ENCODE measurements around the gene PSTPIP1. TPM values are rescaled to one million over a fixed set of nuclear protein-coding genes. Genes with fewer than 3 reads are reported as not detected.

PSTPIP1 gene
- total and polyA plus RNA-seq, 2 experiments from 2014 or later = not detected

DNA sequence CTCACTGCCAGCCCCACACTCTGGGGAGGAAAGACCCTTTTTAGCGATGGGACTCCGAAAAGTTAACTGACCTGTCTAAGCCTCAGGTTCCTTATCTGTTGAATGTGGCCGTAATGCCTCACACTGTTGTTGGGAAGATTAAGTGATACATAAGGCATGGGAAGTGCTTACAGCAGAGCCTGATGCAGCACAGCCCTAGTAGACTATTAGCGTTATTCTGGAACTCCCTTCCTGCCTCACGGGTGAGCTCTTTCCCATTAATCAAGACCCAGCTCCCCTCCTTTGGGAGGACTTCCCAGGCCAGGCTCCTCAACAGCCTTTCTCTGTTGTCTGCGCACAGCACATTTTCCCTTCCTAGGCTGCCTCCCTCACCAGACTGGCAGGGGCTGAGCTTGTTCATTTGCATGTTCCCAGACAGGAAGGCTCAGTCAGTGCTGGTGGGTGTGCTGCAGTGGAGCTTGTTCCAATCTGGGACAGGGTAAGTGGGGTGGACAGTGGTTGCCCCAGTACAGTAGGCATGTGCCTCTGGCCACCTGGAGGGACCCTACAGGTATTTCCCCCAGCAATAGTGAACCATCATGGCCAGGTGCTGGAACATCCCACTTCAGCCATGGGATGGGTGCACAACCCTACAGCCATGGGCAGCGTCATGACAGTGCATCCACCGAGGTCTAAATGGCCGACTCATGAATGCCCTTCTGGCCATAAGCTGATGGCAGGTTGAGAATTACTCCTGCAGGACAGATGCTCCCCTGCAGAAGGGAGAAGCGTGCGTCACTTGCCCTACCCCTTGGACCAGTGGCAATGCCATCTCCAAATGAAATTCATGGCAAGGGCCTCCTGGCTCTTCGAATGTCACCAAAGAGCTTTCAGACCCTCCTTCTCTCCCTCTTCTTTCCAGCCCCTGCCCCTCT lies 5.8 kb upstream of the PSTPIP1 start:
- H3K9me3 ChIP-seq (ENCODE audit: low read depth) = no peaks in the 10 kb centered on the region
- no peaks in the 10 kb centered on the region for H3K36me3 ChIP-seq (replicated peaks; ENCODE audit: insufficient read depth, low read depth)
- no peak overlapping the region for H2AFZ ChIP-seq
- H3K4me2 ChIP-seq = no peak overlapping the region
- no peaks in the 10 kb centered on the region for H3K79me2 ChIP-seq
- H3K4me1 ChIP-seq (ENCODE audit: insufficient read depth) = no peaks in the 10 kb centered on the region
- no peaks in the 10 kb centered on the region for H4K20me1 ChIP-seq (ENCODE audit: insufficient read depth, poor library complexity, severe bottlenecking)
- no peak overlapping the region for H3K27ac ChIP-seq
- TF ChIP-seq EZH2phosphoT487 (IDR thresholded peaks at IDR 0.05; ENCODE audit: low read depth, severe bottlenecking, unreplicated experiment) = no peak
- TF ChIP-seq EZH2 (IDR thresholded peaks at IDR 0.05; ENCODE audit: borderline replicate concordance) = no peak
- TF ChIP-seq, protein P1, sequence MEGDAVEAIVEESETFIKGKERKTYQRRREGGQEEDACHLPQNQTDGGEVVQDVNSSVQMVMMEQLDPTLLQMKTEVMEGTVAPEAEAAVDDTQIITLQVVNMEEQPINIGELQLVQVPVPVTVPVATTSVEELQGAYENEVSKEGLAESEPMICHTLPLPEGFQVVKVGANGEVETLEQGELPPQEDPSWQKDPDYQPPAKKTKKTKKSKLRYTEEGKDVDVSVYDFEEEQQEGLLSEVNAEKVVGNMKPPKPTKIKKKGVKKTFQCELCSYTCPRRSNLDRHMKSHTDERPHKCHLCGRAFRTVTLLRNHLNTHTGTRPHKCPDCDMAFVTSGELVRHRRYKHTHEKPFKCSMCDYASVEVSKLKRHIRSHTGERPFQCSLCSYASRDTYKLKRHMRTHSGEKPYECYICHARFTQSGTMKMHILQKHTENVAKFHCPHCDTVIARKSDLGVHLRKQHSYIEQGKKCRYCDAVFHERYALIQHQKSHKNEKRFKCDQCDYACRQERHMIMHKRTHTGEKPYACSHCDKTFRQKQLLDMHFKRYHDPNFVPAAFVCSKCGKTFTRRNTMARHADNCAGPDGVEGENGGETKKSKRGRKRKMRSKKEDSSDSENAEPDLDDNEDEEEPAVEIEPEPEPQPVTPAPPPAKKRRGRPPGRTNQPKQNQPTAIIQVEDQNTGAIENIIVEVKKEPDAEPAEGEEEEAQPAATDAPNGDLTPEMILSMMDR (IDR thresholded peaks at IDR 0.05; ENCODE audit: poor library complexity) = no peak
- DNase-seq (ENCODE audit: low spot score) = no peak
- H3K9me2 ChIP-seq (replicated peaks; ENCODE audit: insufficient read depth) = no peaks in the 10 kb centered on the region
- no peaks in the 10 kb centered on the region for H3K27me3 ChIP-seq
- H3K4me3 ChIP-seq = no peak overlapping the region
- WGBS (ENCODE audit: low lambda C conversion rate, missing lambda C conversion rate) = 75% methylated on average over 12 of the region's 12 CpGs

DNA sequence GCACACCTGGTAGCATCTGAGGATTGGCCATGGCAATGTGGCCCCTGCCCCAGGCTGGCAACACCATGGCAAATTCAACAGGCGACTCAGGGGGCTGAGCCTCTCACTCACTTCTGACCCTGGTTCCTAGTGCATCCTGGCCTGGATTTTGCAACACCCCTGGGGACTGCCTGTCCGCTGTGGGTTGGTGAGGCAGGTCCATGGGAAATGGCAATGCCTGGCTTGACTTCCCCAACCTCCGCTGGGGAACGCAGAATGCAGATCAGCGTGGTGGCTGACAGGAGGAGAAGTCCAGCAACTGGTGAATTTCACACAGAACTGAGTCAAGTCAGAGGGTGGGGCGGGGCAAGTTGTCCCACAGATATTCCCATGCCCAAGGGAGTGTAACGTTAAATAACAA lies 3.9 kb upstream of the PSTPIP1 start:
- 84% methylated on average over 7 of the region's 7 CpGs for WGBS (ENCODE audit: low lambda C conversion rate, missing lambda C conversion rate)
- Histone ChIP-seq H3K27me3 (no peaks in the 10 kb centered on the region), H4K20me1 (ENCODE audit: insufficient read depth, poor library complexity, severe bottlenecking) (no peaks in the 10 kb centered on the region), H3K4me1 (ENCODE audit: insufficient read depth) (no peaks in the 10 kb centered on the region), H3K4me3 (no peak overlapping the region), H3K27ac (no peak overlapping the region), H3K4me2 (no peak overlapping the region), H2AFZ (no peak overlapping the region), H3K79me2 (no peaks in the 10 kb centered on the region), H3K36me3 (replicated peaks; ENCODE audit: insufficient read depth, low read depth) (no peaks in the 10 kb centered on the region), H3K9me2 (replicated peaks; ENCODE audit: insufficient read depth) (no peaks in the 10 kb centered on the region), H3K9me3 (ENCODE audit: low read depth) (no peaks in the 10 kb centered on the region)
- DNase-seq (ENCODE audit: low spot score) = no peak
- TF ChIP-seq EZH2phosphoT487 (IDR thresholded peaks at IDR 0.05; ENCODE audit: low read depth, severe bottlenecking, unreplicated experiment) (no peak), EZH2 (IDR thresholded peaks at IDR 0.05; ENCODE audit: borderline replicate concordance) (no peak)
- TF ChIP-seq, protein P1 (IDR thresholded peaks at IDR 0.05; ENCODE audit: poor library complexity) = no peak

DNA sequence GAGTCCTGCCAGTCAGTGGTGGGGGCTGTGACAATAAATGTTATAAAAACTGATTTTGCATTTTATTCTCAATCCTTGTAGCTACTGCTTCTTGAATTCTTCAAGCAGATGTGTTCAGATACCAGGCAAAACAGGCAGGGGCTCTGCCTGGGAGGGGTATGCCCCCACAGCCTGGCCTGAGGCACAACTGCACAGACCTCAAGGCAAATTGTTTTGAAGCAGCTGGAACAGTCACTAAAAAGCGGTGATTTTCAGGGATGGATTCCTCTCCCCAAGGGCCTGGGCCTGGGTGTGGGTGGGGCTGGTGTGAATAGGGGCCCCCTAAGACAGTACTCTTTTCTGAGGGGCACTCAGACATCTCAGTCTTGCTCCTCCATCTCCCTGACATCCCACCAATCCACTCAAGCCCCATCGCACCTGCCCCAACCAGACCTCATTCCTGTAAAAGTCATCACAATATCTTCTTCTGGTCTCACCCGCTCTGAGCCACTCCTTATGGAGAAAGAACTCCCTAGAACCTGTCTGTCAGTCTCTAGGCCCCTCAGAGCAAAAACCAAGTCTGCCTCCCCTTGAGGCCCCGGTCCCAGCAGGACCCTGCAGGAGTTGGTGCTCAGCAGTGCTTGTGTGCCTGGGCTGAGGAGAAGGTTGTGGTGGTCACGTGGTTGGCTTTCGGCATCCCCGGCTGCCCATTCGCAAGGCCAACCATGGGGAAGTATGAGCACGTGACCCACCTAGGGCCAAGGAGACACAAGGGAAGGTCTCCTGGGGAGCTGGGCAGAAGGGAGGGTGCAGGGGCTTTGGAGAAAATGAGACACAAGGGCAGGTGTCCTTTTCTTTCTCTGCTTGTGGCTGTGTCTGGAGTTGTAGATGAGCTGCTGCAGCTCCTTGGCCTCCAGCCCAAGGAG lies 2.9 kb upstream of the PSTPIP1 start:
- Histone ChIP-seq H3K27ac (no peak overlapping the region), H3K4me2 (no peak overlapping the region), H3K9me3 (ENCODE audit: low read depth) (no peaks in the 10 kb centered on the region), H3K27me3 (no peaks in the 10 kb centered on the region), H3K4me3 (no peak overlapping the region), H3K9me2 (replicated peaks; ENCODE audit: insufficient read depth) (no peaks in the 10 kb centered on the region), H3K36me3 (replicated peaks; ENCODE audit: insufficient read depth, low read depth) (no peaks in the 10 kb centered on the region), H3K79me2 (no peaks in the 10 kb centered on the region), H4K20me1 (ENCODE audit: insufficient read depth, poor library complexity, severe bottlenecking) (no peaks in the 10 kb centered on the region), H3K4me1 (ENCODE audit: insufficient read depth) (no peaks in the 10 kb centered on the region), H2AFZ (no peak overlapping the region)
- DNase-seq (ENCODE audit: low spot score) = no peak
- WGBS (ENCODE audit: low lambda C conversion rate, missing lambda C conversion rate) = 93% methylated on average over 9 of the region's 9 CpGs
- TF ChIP-seq EZH2 (IDR thresholded peaks at IDR 0.05; ENCODE audit: borderline replicate concordance) (no peak), EZH2phosphoT487 (IDR thresholded peaks at IDR 0.05; ENCODE audit: low read depth, severe bottlenecking, unreplicated experiment) (no peak)
- TF ChIP-seq, protein P1 (IDR thresholded peaks at IDR 0.05; ENCODE audit: poor library complexity) = no peak
